Panc1 (cell line): ENCODE results near the gene NDE1. TPM values are rescaled to one million over a fixed set of nuclear protein-coding genes. Genes with fewer than 3 reads are reported as not detected.

ENCODE experiments used
- ATAC-seq: fragments of 200-7000 bp; cut with Tn5 transposase; 2 replicates; pipeline ENCODE4 v1.9.1; 2020; ENCODE audit warnings: mild to moderate bottlenecking, moderate library complexity
- BruUV-seq: library from RNA; stranded (reverse); fragments of 400-500 nt; replicated peaks from 2 replicates; lab custom pipeline; 2021; lab: Mats Ljungman, UMichigan
- CTCF ChIA-PET: fragments of 300-600 bp; sonication (Branson Sonifier 250); formaldehyde crosslinking; loops from one replicate; lab custom pipeline; 2022; ENCODE audit warnings: antibody characterized with exemption; lab: Charles Lee
- POLR2A ChIA-PET: fragments of 300-600 bp; sonication (Branson Sonifier 250); formaldehyde crosslinking; loops from one replicate; lab custom pipeline; 2022; ENCODE audit warnings: antibody characterized with exemption; lab: Charles Lee
- DNase-seq: peaks from one replicate; pipeline ENCODE4 v3.0.0-alpha.2; 2010; ENCODE audit warnings: low read depth, low spot score
- H3K27ac ChIP-seq: 2 replicates; pipeline ENCODE4 v1.5.1; 2011; ENCODE audit warnings: mild to moderate bottlenecking, low read length, inconsistent platforms
- H3K27me3 ChIP-seq: fragments of 200-500 bp; sonication (Bioruptor generic); 2 replicates; pipeline ENCODE4 v1.6.0; 2014; ENCODE audit warnings: low read length, inconsistent platforms; ENCODE audit not compliant: control insufficient read depth, insufficient read depth
- H3K36me3 ChIP-seq: fragments of 200-500 bp; sonication (Bioruptor generic); 2 replicates; pipeline ENCODE4 v1.5.1; 2014; ENCODE audit warnings: inconsistent platforms, mild to moderate bottlenecking, low read length, moderate library complexity; ENCODE audit not compliant: control insufficient read depth, insufficient read depth
- H3K4me1 ChIP-seq: 2 replicates; pipeline ENCODE4 v1.5.1; 2011; ENCODE audit warnings: inconsistent platforms, mild to moderate bottlenecking, low read length, moderate library complexity; ENCODE audit not compliant: control insufficient read depth, insufficient read depth
- H3K4me3 ChIP-seq, 2 experiments: 2 replicates each; pipeline ENCODE4 v1.5.1; 2011 to 2012; ENCODE audit warnings: low read depth in 2 of 2, low read length in 2 of 2, mild to moderate bottlenecking in 2 of 2, inconsistent platforms in 1 of 2, moderate library complexity in 1 of 2
- H3K9me3 ChIP-seq: fragments of 200-500 bp; sonication (Bioruptor generic); 2 replicates; pipeline ENCODE4 v1.5.1; 2014; ENCODE audit warnings: low read depth, mild to moderate bottlenecking, inconsistent platforms, low read length, moderate library complexity; ENCODE audit not compliant: control insufficient read depth, insufficient read depth
- POLR2AphosphoS5 ChIP-seq: IDR thresholded peaks from 2 replicates; pipeline ENCODE4 v1.6.1; 2012; ENCODE audit warnings: mild to moderate bottlenecking, low read depth, low read length, moderate library complexity
- SIN3A ChIP-seq: IDR thresholded peaks from 2 replicates; pipeline ENCODE4 v1.6.1; 2012; ENCODE audit warnings: low read depth, mild to moderate bottlenecking, low read length, moderate library complexity, borderline replicate concordance; ENCODE audit not compliant: insufficient read depth
- TCF7L2 ChIP-seq: IDR thresholded peaks from 2 replicates; pipeline ENCODE4 v1.6.1; 2011; ENCODE audit warnings: mild to moderate bottlenecking, low read depth, low read length, inconsistent platforms
- in situ Hi-C: cut with HindIII; loops from 2 replicates; pipeline ENCODE4 v1.10.0; 2016; ENCODE audit warnings: low sequenced_read_pairs, low pct_unique_long_range_greater_than_20kb
- intact Hi-C: fragments of 100-400 bp; cut with micrococcal nuclease; formaldehyde crosslinking; loops from one replicate; pipeline ENCODE4 v1.10.0; 2022; ENCODE audit not compliant: unreplicated experiment
- total RNA-seq: library from RNA; stranded (reverse); gene quantifications from one replicate; pipeline ENCODE4 v1.2.1, GENCODE V29; 2021; ENCODE audit not compliant: unreplicated experiment
- TF ChIP-seq, protein P1 (sequence below), 2 experiments: IDR thresholded peaks; 2 replicates each; pipeline ENCODE4 v1.6.1; 2011 to 2012; ENCODE audit warnings: low read depth in 2 of 2, control low read depth in 1 of 2, low read length in 1 of 2, mild to moderate bottlenecking in 1 of 2, moderate library complexity in 1 of 2; ENCODE audit not compliant: insufficient read depth in 1 of 2
- TF ChIP-seq, protein P2 (sequence below): fragments of 450-650 bp; IDR thresholded peaks from 2 replicates; pipeline ENCODE4 v1.5.1; 2017; ENCODE audit warnings: mild to moderate bottlenecking

NDE1 gene
- total RNA-seq, 1 experiment from 2014 or later, result 99.1 TPM

DNA sequence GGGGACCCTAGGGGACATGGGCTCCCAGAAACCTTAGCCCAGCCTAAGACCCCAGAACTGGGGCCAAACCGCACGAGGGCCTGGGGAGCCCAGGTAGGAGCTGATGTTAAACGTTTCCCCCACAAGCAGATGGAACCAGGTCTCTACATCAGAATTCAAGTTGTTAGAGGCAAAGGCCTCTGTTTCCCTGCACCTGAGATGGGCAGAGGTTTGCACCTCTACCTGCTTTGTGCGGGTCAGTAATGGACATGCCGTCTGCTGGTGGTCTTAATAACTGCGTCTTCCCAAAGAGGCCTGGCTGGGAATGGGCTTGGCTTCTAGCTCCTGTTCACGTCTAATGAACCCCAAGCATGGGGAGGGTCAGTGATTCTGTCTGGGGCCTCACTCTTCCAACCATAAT, 79.1 kb downstream of the NDE1 start:
- no peak overlapping the region for H3K27ac ChIP-seq
- in situ Hi-C loops (no loop called here), intact Hi-C loops (no loop called here)
- ChIA-PET POLR2A (no interaction called here), CTCF (no interaction called here)
- H3K36me3 ChIP-seq, result no peaks in the 10 kb centered on the region
- no peaks in the 10 kb centered on the region for H3K27me3 ChIP-seq
- TF ChIP-seq, protein P1, sequence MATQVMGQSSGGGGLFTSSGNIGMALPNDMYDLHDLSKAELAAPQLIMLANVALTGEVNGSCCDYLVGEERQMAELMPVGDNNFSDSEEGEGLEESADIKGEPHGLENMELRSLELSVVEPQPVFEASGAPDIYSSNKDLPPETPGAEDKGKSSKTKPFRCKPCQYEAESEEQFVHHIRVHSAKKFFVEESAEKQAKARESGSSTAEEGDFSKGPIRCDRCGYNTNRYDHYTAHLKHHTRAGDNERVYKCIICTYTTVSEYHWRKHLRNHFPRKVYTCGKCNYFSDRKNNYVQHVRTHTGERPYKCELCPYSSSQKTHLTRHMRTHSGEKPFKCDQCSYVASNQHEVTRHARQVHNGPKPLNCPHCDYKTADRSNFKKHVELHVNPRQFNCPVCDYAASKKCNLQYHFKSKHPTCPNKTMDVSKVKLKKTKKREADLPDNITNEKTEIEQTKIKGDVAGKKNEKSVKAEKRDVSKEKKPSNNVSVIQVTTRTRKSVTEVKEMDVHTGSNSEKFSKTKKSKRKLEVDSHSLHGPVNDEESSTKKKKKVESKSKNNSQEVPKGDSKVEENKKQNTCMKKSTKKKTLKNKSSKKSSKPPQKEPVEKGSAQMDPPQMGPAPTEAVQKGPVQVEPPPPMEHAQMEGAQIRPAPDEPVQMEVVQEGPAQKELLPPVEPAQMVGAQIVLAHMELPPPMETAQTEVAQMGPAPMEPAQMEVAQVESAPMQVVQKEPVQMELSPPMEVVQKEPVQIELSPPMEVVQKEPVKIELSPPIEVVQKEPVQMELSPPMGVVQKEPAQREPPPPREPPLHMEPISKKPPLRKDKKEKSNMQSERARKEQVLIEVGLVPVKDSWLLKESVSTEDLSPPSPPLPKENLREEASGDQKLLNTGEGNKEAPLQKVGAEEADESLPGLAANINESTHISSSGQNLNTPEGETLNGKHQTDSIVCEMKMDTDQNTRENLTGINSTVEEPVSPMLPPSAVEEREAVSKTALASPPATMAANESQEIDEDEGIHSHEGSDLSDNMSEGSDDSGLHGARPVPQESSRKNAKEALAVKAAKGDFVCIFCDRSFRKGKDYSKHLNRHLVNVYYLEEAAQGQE (IDR thresholded peaks at IDR 0.05; ENCODE audit: insufficient read depth in 1 of 2, low read depth in 2 of 2, low read length in 1 of 2), result no peak
- no peak for TF ChIP-seq POLR2AphosphoS5
- H3K4me1 ChIP-seq, result no peaks in the 10 kb centered on the region
- no peak overlapping the region for H3K4me3 ChIP-seq
- H3K9me3 ChIP-seq, result no peaks in the 10 kb centered on the region
- ATAC-seq (no peak), DNase-seq (no peak)
- no TSS peak for BruUV-seq

DNA sequence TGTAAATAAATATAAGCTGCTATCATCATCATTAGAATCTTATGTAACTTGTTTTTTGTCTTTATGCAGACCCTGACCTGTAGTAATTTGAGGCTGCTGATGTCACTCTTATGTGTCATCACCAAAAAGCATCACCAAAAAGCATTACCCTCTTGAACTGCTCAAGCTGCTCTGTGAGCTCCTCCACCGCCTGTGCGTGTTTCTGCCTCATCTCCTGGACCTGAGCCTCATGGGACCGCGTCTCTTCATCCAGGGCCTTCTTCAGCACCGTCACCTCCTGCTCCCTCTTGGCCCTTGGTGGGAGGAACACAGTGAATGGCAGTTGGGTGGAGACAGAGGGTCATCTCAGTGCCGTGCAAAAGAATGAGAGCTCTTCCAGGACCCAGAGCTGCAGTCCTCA, 82.4 kb downstream of the NDE1 start:
- Histone ChIP-seq H3K36me3 (no peaks in the 10 kb centered on the region), H3K9me3 (no peaks in the 10 kb centered on the region), H3K4me1 (no peaks in the 10 kb centered on the region), H3K27ac (no peak overlapping the region), H3K4me3 (no peak overlapping the region), H3K27me3 (no peaks in the 10 kb centered on the region)
- intact Hi-C loops, result no loop called here
- no TSS peak for BruUV-seq
- ATAC-seq (no peak), DNase-seq (no peak)
- ChIA-PET POLR2A (no interaction called here), CTCF (interaction anchor here (0.5 kb wide), 1 partner anchor 34 kb away, joined by 5 read pairs; no protein-coding TSS in a partner anchor)
- TF ChIP-seq, protein P1 (IDR thresholded peaks at IDR 0.05; ENCODE audit: insufficient read depth in 1 of 2, low read depth in 2 of 2, low read length in 1 of 2), result no peak
- TF ChIP-seq POLR2AphosphoS5 (no peak), SIN3A (no peak), TCF7L2 (no peak)
- TF ChIP-seq, protein P2, sequence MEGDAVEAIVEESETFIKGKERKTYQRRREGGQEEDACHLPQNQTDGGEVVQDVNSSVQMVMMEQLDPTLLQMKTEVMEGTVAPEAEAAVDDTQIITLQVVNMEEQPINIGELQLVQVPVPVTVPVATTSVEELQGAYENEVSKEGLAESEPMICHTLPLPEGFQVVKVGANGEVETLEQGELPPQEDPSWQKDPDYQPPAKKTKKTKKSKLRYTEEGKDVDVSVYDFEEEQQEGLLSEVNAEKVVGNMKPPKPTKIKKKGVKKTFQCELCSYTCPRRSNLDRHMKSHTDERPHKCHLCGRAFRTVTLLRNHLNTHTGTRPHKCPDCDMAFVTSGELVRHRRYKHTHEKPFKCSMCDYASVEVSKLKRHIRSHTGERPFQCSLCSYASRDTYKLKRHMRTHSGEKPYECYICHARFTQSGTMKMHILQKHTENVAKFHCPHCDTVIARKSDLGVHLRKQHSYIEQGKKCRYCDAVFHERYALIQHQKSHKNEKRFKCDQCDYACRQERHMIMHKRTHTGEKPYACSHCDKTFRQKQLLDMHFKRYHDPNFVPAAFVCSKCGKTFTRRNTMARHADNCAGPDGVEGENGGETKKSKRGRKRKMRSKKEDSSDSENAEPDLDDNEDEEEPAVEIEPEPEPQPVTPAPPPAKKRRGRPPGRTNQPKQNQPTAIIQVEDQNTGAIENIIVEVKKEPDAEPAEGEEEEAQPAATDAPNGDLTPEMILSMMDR, result no peak
- in situ Hi-C loops, result no loop called here
